Gastroesophageal sphincter (tissue), 4 donors: ENCODE measurements around the gene OAS2. TPM values are rescaled to one million over a fixed set of nuclear protein-coding genes. Genes with fewer than 3 reads are reported as not detected.
"Not testable (repeated sequence)": the region's sequence is repeated elsewhere in the genome, so short reads cannot be mapped to it uniquely, and the experiment has no call there.

Experiments
- ATAC-seq: fragments of 150-250 bp; one replicate; pipeline ENCODE4 v1.9.1; 2016; ENCODE audit warnings: mild to moderate bottlenecking, moderate library complexity
- H3K27ac ChIP-seq, 4 donors: fragments of 200-600 bp; sonication (generic) in 3 of 4; 1 replicate in 3 of 4; 2 replicates in 1 of 4; pipeline ENCODE4 v1.5.1; 2016 to 2019
- H3K27me3 ChIP-seq: fragments of 200-600 bp; sonication (generic); one replicate; pipeline ENCODE4 v1.5.1; 2019
- H3K36me3 ChIP-seq, 2 donors: fragments of 200-600 bp; sonication (generic); one replicate each; pipeline ENCODE4 v1.5.1; 2019; ENCODE audit warnings: control low read depth in 1 of 2
- H3K4me1 ChIP-seq, 3 donors: fragments of 200-600 bp; sonication (generic); 1 replicate in 2 of 3; 2 replicates in 1 of 3; pipeline ENCODE4 v1.5.1; 2016 to 2019; ENCODE audit warnings: control low read depth in 2 of 3
- H3K4me3 ChIP-seq, 2 donors: fragments of 200-600 bp; sonication (generic); one replicate each; pipeline ENCODE4 v1.5.1; 2019; ENCODE audit warnings: mild to moderate bottlenecking in 1 of 2, moderate library complexity in 1 of 2
- H3K9me3 ChIP-seq, 3 donors: fragments of 200-600 bp; sonication (generic); one replicate each; pipeline ENCODE4 v1.5.1; 2017 to 2019; ENCODE audit warnings: control low read depth in 2 of 3
- EP300 ChIP-seq: sonication (generic); formaldehyde crosslinking; IDR thresholded peaks from one replicate; pipeline ENCODE4 v1.6.1; 2017; ENCODE audit warnings: antibody characterized with exemption, mild to moderate bottlenecking
- POLR2A ChIP-seq, 2 donors: fragments of 450-650 bp; IDR thresholded peaks; one replicate each; pipeline ENCODE4 v1.6.1; 2017; ENCODE audit warnings: antibody characterized with exemption in 2 of 2, mild to moderate bottlenecking in 2 of 2, moderate library complexity in 1 of 2
- POLR2AphosphoS5 ChIP-seq: sonication (generic); formaldehyde crosslinking; IDR thresholded peaks from one replicate; pipeline ENCODE4 v1.6.1; 2017; ENCODE audit warnings: antibody characterized with exemption
- whole genome bisulfite sequencing, 2 donors: methylation state at CpG; one replicate each; pipeline ENCODE4 v1.1.5; 2018; ENCODE audit warnings: low coverage in 1 of 2; 5-methylcytosine and 5-hydroxymethylcytosine counted together
- total RNA-seq, 4 donors: library from RNA; depleted of rRNA; stranded (reverse); fragments of >200 nt; gene quantifications; one replicate each; pipeline ENCODE4 v1.1.0, GENCODE V29; 2016
- TF ChIP-seq, protein P1 (sequence below), 4 experiments: fragments of 200-600 bp in 2 of 4; fragments of 450-650 bp in 2 of 4; sonication (generic) in 1 of 4; IDR thresholded peaks; one replicate each; pipeline ENCODE4 v1.5.1; 2017 to 2019; ENCODE audit warnings: antibody characterized with exemption in 4 of 4, mild to moderate bottlenecking in 2 of 4, moderate library complexity in 2 of 4

The OAS2 gene
- total RNA-seq, 4 donors from 2014 or later, result 6.5 to 10.0 (median 7.5) TPM

DNA sequence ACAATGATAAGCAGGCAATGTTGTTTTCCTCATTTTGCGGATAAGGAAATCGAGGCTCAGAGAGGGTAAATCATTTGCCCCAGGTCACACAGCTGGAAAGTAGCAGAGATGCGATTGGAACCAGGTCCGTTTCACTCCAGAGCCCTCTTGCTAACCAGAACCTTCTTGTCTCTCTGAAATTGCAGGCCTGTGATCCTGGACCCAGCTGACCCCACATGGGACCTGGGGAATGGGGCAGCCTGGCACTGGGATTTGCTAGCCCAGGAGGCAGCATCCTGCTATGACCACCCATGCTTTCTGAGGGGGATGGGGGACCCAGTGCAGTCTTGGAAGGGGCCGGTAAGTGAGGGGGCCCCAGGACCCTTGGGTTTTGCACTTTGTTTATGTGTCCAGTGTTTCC is 30.6 kb upstream of the OAS2 start:
- Histone ChIP-seq H3K27me3 (no peaks in the 10 kb centered on the region), H3K27ac (no peak overlapping the region), H3K4me1 (no peaks in the 10 kb centered on the region), H3K4me3 (no peak overlapping the region), H3K9me3 (no peaks in the 10 kb centered on the region), H3K36me3 (peaks cover 0 to 96% of the 10 kb centered on the region in 2 donors)
- WGBS, 2 donors, result 91 to 100% methylated on average over 4 of the region's 5 CpGs
- TF ChIP-seq POLR2AphosphoS5 (no peak), EP300 (no peak), POLR2A (IDR thresholded peaks at IDR 0.05) (no peak)
- TF ChIP-seq, protein P1, sequence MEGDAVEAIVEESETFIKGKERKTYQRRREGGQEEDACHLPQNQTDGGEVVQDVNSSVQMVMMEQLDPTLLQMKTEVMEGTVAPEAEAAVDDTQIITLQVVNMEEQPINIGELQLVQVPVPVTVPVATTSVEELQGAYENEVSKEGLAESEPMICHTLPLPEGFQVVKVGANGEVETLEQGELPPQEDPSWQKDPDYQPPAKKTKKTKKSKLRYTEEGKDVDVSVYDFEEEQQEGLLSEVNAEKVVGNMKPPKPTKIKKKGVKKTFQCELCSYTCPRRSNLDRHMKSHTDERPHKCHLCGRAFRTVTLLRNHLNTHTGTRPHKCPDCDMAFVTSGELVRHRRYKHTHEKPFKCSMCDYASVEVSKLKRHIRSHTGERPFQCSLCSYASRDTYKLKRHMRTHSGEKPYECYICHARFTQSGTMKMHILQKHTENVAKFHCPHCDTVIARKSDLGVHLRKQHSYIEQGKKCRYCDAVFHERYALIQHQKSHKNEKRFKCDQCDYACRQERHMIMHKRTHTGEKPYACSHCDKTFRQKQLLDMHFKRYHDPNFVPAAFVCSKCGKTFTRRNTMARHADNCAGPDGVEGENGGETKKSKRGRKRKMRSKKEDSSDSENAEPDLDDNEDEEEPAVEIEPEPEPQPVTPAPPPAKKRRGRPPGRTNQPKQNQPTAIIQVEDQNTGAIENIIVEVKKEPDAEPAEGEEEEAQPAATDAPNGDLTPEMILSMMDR (IDR thresholded peaks at IDR 0.05), result no peak
- no peak for ATAC-seq

DNA sequence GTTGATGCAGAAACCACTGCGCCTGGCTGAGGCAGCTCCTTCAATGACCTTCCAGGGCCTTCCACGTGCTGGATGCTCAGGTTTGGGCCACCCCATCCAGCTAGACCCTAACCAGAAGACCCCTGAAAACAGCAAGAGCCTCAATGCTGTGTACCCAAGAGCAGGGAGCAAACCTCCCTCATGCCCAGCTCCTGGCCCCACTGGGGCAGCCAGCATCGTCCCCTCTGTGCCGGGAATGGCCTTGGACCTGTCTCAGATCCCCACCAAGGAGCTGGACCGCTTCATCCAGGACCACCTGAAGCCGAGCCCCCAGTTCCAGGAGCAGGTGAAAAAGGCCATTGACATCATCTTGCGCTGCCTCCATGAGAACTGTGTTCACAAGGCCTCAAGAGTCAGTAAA is 29.5 kb upstream of the OAS2 start:
- H3K4me3 ChIP-seq, result no peak overlapping the region
- WGBS, 2 donors, result 100% methylated on average over 1 of the region's 7 CpGs; no CpG with 5 or more reads in 1 of the 2 donors
- H3K27me3 ChIP-seq, result no peaks in the 10 kb centered on the region
- TF ChIP-seq, protein P1 (IDR thresholded peaks at IDR 0.05), result no peak
- TF ChIP-seq POLR2A (IDR thresholded peaks at IDR 0.05) (no peak), EP300 (no peak)
- H3K36me3 ChIP-seq, result peaks cover 0 to 89% of the 10 kb centered on the region in 2 donors
- no peak for ATAC-seq
- no peaks in the 10 kb centered on the region for H3K9me3 ChIP-seq
- no peak overlapping the region for H3K27ac ChIP-seq
- no peaks in the 10 kb centered on the region for H3K4me1 ChIP-seq

DNA sequence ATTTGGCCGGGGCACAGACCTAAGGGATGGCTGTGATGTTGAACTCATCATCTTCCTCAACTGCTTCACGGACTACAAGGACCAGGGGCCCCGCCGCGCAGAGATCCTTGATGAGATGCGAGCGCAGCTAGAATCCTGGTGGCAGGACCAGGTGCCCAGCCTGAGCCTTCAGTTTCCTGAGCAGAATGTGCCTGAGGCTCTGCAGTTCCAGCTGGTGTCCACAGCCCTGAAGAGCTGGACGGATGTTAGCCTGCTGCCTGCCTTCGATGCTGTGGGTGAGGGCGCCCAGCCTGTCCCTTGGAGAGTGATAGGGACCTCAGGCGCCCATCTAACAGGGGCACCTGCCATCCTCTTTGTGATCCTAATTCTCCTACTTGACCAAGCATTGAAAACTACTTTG is 27.6 kb upstream of the OAS2 start:
- Histone ChIP-seq H3K36me3 (peaks cover 0 to 76% of the 10 kb centered on the region in 2 donors), H3K9me3 (no peaks in the 10 kb centered on the region), H3K4me3 (no peak overlapping the region), H3K27me3 (no peaks in the 10 kb centered on the region), H3K4me1 (no peaks in the 10 kb centered on the region), H3K27ac (no peak overlapping the region)
- WGBS, 2 donors, result 97% methylated on average over 5 of the region's 11 CpGs; no CpG with 5 or more reads in 1 of the 2 donors
- no peak for TF ChIP-seq POLR2AphosphoS5
- TF ChIP-seq, protein P1 (IDR thresholded peaks at IDR 0.05), result no peak
- no peak for TF ChIP-seq EP300
- TF ChIP-seq POLR2A (IDR thresholded peaks at IDR 0.05), result no peak
- no peak for ATAC-seq

DNA sequence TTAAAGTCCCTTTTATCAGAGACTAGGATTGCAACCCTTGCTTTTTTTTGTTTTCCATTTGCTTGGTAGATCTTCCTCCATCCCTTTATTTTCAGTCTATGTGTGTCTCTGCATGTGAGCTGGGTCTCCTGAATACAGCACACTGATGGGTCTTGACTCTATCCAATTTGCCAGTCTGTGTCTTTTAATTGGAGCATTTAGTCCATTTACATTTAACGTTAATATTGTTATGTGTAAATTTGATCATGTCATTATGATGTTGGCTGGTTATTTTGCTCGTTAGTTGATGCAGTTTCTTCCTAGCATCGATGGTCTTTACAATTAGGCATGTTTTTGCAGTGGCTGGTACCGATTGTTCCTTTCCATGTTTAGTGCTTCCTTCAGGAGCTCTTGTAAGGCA is 21.2 kb upstream of the OAS2 start:
- H3K4me1 ChIP-seq, ATAC-seq, H3K27ac ChIP-seq, H3K4me3 ChIP-seq, H3K27me3 ChIP-seq: not testable (repeated sequence)
- peaks cover 0 to 25% (median 0%) of the 10 kb centered on the region in 3 donors for H3K9me3 ChIP-seq
- peaks cover 0 to 70% of the 10 kb centered on the region in 2 donors for H3K36me3 ChIP-seq
- 87 to 100% methylated on average over 1 to 4 of the region's 4 CpGs for WGBS, 2 donors

DNA sequence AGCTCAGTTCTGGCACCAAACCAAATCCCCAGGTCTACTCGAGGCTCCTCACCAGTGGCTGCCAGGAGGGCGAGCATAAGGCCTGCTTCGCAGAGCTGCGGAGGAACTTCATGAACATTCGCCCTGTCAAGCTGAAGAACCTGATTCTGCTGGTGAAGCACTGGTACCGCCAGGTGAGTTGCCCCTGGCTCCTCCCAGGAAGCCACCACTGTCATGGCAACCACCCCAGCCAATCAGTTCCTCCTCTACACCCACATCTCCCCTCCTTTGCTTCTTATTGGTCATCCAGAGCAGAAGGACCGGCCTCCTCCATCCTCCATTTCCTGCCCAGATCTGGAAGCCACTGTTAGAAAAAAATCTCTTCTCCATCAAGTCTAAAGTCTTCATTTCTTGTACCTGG is 17.2 kb upstream of the OAS2 start:
- Histone ChIP-seq H3K9me3 (peaks cover 0 to 25% (median 0%) of the 10 kb centered on the region in 3 donors), H3K4me3 (no peak overlapping the region), H3K4me1 (no peaks in the 10 kb centered on the region), H3K36me3 (peaks cover 0 to 97% of the 10 kb centered on the region in 2 donors), H3K27ac (no peak overlapping the region), H3K27me3 (no peaks in the 10 kb centered on the region)
- 83% methylated on average over 2 of the region's 7 CpGs; no CpG with 5 or more reads in 1 of the 2 donors for WGBS, 2 donors
- TF ChIP-seq POLR2AphosphoS5, result no peak
- TF ChIP-seq, protein P1 (IDR thresholded peaks at IDR 0.05), result no peak
- TF ChIP-seq EP300, result no peak
- TF ChIP-seq POLR2A (IDR thresholded peaks at IDR 0.05), result no peak
- no peak for ATAC-seq
